Loucy (cell line): ENCODE data around the gene TRIM67.
"Not testable (repeated sequence)": the region's sequence is repeated elsewhere in the genome, so short reads cannot be mapped to it uniquely, and the experiment has no call there.

ENCODE experiments used
- H2AFZ ChIP-seq: fragments of 200-600 bp; sonication (generic); 2 replicates; pipeline ENCODE4 v1.6.0; 2016; ENCODE audit warnings: antibody characterized with exemption, mild to moderate bottlenecking, low read length, moderate library complexity
- H3F3A ChIP-seq: fragments of 200-600 bp; 2 replicates; pipeline ENCODE4 v1.6.0; 2016; ENCODE audit warnings: antibody characterized with exemption, low read depth, mild to moderate bottlenecking
- H3K27me3 ChIP-seq: fragments of 200-600 bp; sonication (generic); 2 replicates; pipeline ENCODE4 v1.6.1; 2014; ENCODE audit warnings: low read length, mild to moderate bottlenecking; ENCODE audit not compliant: insufficient read depth, poor library complexity, severe bottlenecking
- H3K36me3 ChIP-seq: fragments of 200-600 bp; sonication (generic); 2 replicates; pipeline ENCODE4 v1.6.1; 2016; ENCODE audit warnings: low read length; ENCODE audit not compliant: insufficient read depth
- H3K4me1 ChIP-seq: fragments of 200-600 bp; sonication (generic); 2 replicates; pipeline ENCODE4 v1.5.1; 2014; ENCODE audit warnings: low read length, mild to moderate bottlenecking; ENCODE audit not compliant: insufficient read depth, poor library complexity, severe bottlenecking
- H3K4me2 ChIP-seq: fragments of 200-600 bp; sonication (generic); 2 replicates; pipeline ENCODE4 v1.6.0; 2014; ENCODE audit warnings: antibody characterized with exemption, low read length, low read depth, mild to moderate bottlenecking; ENCODE audit not compliant: poor library complexity, severe bottlenecking
- H3K4me3 ChIP-seq: fragments of 200-600 bp; sonication (generic); 2 replicates; pipeline ENCODE4 v1.5.1; 2014; ENCODE audit warnings: low read length, mild to moderate bottlenecking, mixed read lengths; ENCODE audit not compliant: poor library complexity, severe bottlenecking
- H3K79me2 ChIP-seq: fragments of 200-600 bp; sonication (generic); 2 replicates; pipeline ENCODE4 v1.6.1; 2014; ENCODE audit warnings: low read length; ENCODE audit not compliant: insufficient read depth
- H3K9ac ChIP-seq: fragments of 200-600 bp; sonication (generic); 2 replicates; pipeline ENCODE4 v1.6.0; 2014; ENCODE audit warnings: mild to moderate bottlenecking, low read depth, low read length, moderate library complexity; ENCODE audit not compliant: poor library complexity, severe bottlenecking
- H3K9me2 ChIP-seq: fragments of 200-600 bp; sonication (generic); replicated peaks from 2 replicates; pipeline ENCODE4 v1.6.1; 2016; ENCODE audit warnings: low read depth, low read length, mixed read lengths
- H3K9me3 ChIP-seq: fragments of 200-600 bp; sonication (generic); 2 replicates; pipeline ENCODE4 v1.6.1; 2014; ENCODE audit warnings: mild to moderate bottlenecking, antibody characterized with exemption, low read length, low read depth; ENCODE audit not compliant: insufficient read depth
- H4K20me1 ChIP-seq: fragments of 200-600 bp; sonication (generic); 2 replicates; pipeline ENCODE4 v1.6.0; 2014; ENCODE audit warnings: antibody characterized with exemption, low read length, mild to moderate bottlenecking; ENCODE audit not compliant: insufficient read depth, poor library complexity, severe bottlenecking
- EZH2phosphoT487 ChIP-seq: fragments of 200-600 bp; IDR thresholded peaks from 2 replicates; pipeline ENCODE4 v1.6.1; 2018; ENCODE audit warnings: antibody characterized with exemption, mild to moderate bottlenecking, moderate library complexity, borderline replicate concordance
- TF ChIP-seq, protein P1 (sequence below): fragments of 200-600 bp; sonication (generic); conservative IDR thresholded peaks from 2 replicates; pipeline ENCODE4 v1.5.1; 2014; ENCODE audit warnings: mild to moderate bottlenecking, antibody characterized with exemption, low read length

The TRIM67 gene

DNA sequence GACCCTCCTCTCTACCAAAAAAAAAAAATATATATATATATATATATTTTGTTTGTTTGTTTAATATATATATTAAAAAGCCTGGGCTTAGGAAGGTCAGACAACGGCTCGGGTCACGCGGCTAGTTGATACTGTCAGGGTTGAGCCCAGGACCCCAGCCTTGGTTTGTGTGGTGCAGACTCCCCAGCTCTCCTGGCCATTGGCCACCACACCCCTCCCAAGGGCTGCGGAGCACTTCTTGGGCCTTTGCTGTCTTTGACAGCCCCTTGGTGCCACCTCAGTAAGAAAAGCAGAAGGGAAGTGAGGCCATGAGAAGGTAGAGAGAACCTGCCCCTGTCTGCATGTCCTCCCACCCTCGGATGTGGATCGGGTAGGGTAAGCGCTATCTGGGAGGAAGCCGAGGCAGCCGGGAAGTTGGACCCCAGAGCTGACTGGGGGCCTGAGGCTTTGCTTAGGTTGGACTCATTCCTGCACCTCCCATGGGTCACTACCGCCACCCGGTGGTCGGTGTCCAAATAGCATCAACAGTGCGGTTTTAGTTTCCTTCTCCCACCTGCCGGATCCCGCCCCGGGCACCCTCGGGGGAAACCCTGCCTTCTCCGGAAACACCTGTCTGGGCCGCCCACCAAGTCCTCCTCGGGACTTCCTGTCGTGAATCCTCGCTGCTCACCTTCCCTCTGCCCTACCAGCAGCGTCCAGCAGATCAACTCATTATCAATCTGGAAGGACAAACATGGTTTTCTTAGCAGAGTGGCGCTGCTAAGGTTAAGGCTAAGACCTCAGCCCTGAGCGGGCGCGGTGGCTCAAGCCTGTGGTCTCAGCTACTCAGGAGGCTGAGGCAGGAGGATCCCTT is 49.4 kb downstream of the TRIM67 start:
- Histone ChIP-seq H2AFZ (peak overlapping the region; percentile 63), H3K79me2 (no peaks in the 10 kb centered on the region), H3K27me3 (no peaks in the 10 kb centered on the region), H3K9me3 (no peaks in the 10 kb centered on the region), H3K4me3 (peak overlapping the region; percentile 63), H3K4me2 (peak overlapping the region; percentile 50), H3K9me2 (no peaks in the 10 kb centered on the region), H3F3A (no peaks in the 10 kb centered on the region), H4K20me1 (no peaks in the 10 kb centered on the region), H3K4me1 (peaks cover 5% of the 10 kb centered on the region), H3K9ac (no peak overlapping the region), H3K36me3 (no peaks in the 10 kb centered on the region)
- TF ChIP-seq, protein P1, sequence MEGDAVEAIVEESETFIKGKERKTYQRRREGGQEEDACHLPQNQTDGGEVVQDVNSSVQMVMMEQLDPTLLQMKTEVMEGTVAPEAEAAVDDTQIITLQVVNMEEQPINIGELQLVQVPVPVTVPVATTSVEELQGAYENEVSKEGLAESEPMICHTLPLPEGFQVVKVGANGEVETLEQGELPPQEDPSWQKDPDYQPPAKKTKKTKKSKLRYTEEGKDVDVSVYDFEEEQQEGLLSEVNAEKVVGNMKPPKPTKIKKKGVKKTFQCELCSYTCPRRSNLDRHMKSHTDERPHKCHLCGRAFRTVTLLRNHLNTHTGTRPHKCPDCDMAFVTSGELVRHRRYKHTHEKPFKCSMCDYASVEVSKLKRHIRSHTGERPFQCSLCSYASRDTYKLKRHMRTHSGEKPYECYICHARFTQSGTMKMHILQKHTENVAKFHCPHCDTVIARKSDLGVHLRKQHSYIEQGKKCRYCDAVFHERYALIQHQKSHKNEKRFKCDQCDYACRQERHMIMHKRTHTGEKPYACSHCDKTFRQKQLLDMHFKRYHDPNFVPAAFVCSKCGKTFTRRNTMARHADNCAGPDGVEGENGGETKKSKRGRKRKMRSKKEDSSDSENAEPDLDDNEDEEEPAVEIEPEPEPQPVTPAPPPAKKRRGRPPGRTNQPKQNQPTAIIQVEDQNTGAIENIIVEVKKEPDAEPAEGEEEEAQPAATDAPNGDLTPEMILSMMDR, result peak; percentile 81
- no peak for TF ChIP-seq EZH2phosphoT487

DNA sequence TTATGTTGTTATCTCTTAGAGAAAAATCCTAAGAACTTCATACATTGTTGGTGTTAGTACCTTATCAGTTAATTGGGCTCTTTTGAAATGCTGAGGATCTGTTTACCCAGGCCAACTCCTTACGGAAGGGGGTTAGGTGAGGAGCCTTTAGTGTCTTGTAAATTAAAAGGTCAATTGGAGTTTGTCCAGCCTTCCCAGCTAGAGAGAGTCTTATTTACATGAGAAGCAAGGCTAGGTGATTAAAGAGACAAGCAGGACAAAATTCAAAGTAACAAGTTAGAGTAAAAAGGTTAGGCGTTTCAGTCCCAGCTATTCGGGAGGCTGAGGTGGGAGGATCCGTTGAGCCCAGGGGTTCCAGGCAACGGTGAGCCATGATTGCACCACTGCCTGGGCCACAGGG is 50.4 kb downstream of the TRIM67 start:
- not testable (repeated sequence) for H3K9ac ChIP-seq, H4K20me1 ChIP-seq, H3K4me3 ChIP-seq, H3K27me3 ChIP-seq, H3K4me1 ChIP-seq, H3K9me3 ChIP-seq, H2AFZ ChIP-seq, H3K9me2 ChIP-seq, H3F3A ChIP-seq, H3K36me3 ChIP-seq, H3K4me2 ChIP-seq, H3K79me2 ChIP-seq

- no peak for TF ChIP-seq EZH2phosphoT487
- TF ChIP-seq, protein P1, result no peak
- H3F3A ChIP-seq, result no peaks in the 10 kb centered on the region
- H3K9ac ChIP-seq, result no peak overlapping the region
- H3K4me3 ChIP-seq, result no peak overlapping the region
- H3K4me2 ChIP-seq, result no peak overlapping the region
- no peaks in the 10 kb centered on the region for H3K9me3 ChIP-seq
- H4K20me1 ChIP-seq, result no peaks in the 10 kb centered on the region
- no peaks in the 10 kb centered on the region for H3K27me3 ChIP-seq
- no peaks in the 10 kb centered on the region for H3K9me2 ChIP-seq
- no peaks in the 10 kb centered on the region for H3K79me2 ChIP-seq
- H2AFZ ChIP-seq, result no peak overlapping the region
- H3K4me1 ChIP-seq, result peaks cover 5% of the 10 kb centered on the region
- H3K36me3 ChIP-seq, result no peaks in the 10 kb centered on the region
These were observed 52.1 kb downstream of the TRIM67 start for GRCh38 chr1:231213831-231214573.
